GM19324 (cell line): ENCODE results near the gene COL6A3.

Experiments used
- ATAC-seq: cut with Tn5 transposase; IDR thresholded peaks from one replicate; pipeline ENCODE4 v1.9.1; 2021; ENCODE audit warnings: mild to moderate bottlenecking, moderate library complexity; ENCODE audit not compliant: unreplicated experiment, low FRiP score

COL6A3 gene, protein sequence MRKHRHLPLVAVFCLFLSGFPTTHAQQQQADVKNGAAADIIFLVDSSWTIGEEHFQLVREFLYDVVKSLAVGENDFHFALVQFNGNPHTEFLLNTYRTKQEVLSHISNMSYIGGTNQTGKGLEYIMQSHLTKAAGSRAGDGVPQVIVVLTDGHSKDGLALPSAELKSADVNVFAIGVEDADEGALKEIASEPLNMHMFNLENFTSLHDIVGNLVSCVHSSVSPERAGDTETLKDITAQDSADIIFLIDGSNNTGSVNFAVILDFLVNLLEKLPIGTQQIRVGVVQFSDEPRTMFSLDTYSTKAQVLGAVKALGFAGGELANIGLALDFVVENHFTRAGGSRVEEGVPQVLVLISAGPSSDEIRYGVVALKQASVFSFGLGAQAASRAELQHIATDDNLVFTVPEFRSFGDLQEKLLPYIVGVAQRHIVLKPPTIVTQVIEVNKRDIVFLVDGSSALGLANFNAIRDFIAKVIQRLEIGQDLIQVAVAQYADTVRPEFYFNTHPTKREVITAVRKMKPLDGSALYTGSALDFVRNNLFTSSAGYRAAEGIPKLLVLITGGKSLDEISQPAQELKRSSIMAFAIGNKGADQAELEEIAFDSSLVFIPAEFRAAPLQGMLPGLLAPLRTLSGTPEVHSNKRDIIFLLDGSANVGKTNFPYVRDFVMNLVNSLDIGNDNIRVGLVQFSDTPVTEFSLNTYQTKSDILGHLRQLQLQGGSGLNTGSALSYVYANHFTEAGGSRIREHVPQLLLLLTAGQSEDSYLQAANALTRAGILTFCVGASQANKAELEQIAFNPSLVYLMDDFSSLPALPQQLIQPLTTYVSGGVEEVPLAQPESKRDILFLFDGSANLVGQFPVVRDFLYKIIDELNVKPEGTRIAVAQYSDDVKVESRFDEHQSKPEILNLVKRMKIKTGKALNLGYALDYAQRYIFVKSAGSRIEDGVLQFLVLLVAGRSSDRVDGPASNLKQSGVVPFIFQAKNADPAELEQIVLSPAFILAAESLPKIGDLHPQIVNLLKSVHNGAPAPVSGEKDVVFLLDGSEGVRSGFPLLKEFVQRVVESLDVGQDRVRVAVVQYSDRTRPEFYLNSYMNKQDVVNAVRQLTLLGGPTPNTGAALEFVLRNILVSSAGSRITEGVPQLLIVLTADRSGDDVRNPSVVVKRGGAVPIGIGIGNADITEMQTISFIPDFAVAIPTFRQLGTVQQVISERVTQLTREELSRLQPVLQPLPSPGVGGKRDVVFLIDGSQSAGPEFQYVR (N-terminal part only)

DNA sequence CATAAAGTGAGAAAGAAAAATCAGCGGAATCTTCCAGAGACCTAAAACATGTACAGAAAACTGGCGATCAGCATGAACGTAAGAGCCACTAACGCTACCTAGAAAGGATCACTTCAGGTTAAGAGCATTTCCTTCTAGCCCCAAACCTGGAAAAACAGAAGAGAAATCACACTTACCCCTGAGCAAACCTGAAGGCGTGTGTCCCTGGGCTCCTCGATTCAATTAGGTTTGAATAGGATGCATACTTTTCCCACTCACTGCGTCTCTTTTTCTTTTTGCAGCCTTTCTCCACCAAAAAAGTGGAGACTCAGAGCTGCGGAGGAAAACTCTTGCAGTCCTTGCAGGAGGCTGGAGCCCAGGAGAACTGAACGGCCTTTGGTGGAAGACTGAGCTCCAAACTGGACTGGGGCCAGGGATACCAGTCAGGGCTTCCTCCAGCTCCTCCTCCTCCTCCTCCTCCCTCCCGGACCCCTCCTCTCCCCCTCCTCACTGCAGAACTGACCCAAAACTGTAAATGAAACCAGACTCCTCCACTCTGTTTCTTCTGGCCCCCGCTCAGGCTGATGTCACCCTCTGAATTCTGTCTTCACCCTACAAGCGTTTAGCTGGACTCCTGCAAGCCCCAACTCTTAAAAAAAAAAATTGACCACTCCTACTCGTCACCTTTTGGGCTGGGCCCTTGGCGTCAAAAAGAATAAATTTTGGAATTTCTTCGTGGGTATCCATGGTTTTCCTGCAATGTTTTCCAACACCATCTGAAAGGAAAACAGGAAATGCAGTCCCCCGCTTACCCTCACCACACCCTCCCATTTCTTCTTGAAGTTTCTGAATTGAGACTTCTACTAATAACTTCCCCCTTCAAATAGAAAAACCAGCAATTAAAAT lies at the start of gene COL6A3:
Gene COL6A3 (minus strand): TSS at position 388 of the 885 bp plus-strand sequence. CDS start 17,347 bp downstream, outside the sequence.
- no peak for ATAC-seq

DNA sequence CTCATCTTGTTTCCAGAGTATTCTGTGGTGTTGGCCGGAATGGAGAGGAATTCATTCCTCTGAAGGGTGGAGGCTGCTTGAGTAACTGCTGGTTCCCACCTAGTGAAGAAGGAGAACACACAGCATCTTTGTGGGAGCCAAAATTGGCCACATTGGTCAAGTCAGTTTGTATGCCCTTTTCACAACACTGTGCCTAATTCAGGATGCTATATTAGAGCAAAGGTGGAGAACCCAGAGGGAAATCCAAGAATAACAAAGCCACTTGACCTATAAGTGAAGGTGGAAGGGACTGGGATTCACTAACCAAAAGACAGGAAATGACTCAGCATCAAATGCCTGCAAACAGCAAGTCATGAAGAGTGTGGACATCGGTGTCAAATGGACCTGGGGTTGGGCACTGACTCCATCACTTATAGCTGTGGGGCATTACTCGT lies 45.8 kb upstream of the COL6A3 start:
- ATAC-seq: no peak

DNA sequence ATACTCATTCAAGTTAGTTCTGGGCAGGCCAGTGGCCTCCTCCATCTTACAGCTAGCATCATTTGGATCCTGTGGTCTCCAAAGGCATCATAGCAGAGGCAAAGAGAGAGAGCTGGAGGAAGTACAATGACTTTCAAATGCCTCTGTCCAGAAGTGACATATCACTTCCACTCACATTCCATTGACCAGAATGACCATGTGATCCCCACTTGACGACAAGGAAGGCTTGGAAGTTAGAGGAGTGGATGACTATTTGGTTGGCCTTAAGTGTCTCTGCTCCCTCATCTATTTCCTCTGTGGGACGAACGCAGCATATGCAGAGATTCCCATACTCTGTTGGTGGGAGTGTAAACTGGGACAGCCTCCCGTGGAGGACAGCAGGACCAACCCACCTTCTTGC lies 45.3 kb upstream of the COL6A3 start:
- ATAC-seq: no peak

DNA sequence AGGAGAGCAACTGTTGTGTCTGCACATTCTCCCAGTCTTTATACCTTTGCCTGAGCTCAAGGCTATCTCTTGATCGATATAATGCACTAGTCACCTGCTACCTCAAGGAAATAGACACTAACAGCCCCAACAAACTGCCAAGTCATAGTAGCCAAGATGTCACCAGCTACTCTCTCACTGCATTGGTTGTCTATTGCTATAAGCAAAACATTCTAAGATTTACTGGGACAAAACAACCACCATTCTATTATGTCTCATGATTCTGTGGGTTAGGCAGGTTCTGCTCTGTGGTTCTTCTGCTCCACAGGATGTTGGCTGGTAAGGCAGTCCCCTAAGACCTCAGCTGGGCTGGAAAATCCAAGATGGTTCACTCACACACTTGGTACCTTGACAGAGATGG lies 44.6 kb upstream of the COL6A3 start:
- ATAC-seq: no peak

DNA sequence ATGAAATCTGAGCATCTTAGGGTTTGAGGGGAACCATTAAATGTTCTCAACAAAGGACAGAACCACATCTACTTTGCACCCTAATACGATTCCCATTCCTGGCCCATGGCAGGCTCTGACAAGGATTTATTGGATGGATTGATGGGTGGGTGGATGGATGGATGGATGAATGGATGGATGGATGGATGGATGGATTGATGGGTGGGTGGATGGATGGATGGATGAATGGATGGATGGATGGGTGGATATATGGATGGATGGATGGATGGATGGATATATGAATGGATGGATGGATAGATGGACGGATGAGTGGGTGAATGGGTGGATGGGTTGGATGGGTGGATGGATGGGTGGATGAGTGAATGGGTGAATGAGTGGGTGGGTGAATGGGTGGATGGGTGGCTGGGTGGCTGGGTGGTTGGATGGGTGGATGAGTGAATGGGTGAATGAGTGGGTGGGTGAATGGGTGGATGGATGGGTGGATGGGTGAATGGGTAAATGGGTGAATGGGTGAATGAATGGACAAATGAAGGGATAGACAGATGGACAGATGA lies 43.5 kb upstream of the COL6A3 start:
- ATAC-seq: no peak

DNA sequence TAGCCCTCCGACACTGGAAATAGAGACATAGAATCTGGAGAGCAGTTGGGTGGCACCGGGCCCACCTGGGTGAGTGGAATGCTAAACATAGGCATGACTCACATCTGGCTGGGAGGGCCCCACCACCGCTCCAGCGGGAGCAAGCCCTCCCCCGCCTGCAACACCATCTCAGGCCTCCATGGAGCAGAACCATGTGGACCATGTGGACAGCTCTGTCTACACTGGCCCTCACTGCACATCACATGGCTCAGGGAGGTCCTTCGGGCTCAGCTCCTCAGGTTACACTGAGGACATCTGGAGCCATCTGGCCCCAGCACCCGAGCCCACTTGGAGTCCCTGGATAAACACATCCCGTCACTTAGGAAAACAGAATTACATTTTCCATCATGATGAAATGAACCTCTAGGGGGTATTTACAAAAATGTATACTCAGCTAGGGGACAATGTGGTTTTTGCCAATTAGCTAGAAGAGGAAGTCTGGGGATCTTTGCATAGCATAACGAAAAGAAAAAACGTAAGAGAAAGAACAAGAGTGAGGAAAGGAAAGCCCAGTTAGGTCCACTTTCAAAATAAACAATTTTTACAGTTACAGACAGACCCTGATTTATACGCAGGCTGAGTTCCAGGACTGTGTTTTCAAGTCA lies 42.4 kb upstream of the COL6A3 start:
- ATAC-seq: no peak

DNA sequence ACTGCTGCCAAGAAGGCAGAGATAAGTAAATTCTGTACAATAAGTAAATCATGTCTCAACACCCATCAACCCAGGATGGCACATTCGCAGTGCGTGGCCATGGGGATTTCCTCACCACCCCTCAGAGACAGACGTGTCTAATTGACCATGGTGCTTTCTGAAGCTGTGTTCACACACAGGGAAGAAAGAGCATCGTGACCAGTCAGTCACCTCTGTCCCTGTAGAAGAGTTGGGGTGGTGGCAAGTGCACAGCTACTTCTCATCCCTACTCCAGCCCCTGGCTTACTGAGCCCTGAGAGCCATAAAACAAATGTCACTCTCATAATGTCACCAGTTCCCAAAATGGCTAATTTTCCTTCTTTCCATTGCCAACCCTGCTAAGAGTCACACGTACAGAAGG lies 41.8 kb upstream of the COL6A3 start:
- no peak for ATAC-seq

DNA sequence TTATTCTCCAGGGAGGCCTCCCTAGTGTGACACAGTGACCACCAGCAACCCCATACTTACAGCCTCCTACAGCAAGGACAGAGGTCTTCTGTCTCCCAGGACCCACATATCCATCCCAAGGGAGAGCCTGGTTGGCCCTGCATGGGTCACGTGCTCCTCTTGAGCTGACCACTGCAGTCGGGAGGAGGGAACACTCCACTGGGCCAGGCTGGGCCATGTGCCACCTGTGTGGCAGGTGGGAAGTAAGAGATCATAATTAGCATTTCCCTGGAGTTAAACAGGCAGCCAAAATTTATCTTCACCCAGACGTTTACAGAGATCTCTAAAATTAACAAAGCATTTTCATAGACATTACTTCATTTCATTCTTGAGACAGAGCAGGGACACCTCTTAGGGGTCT lies 39.7 kb upstream of the COL6A3 start:
- no peak for ATAC-seq

DNA sequence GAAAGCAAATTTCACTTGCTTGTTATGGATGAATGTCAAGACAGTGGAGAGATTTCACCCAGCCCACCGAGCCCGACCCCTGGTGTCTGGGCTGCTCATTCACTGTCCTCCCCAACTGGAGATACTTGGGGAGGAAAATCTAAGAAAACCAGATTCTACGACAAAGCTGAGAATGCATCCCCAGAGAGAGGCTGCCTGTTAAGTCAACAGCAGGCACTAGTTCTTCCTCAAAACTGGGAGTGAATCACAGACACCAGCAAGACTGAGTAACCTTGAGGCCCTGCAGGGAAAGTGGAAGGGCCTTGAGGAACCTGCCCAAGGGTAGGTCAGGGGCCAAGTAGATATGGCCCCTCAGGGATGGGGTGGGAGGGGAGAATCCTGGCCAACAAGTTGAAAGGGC lies 38.9 kb upstream of the COL6A3 start:
- ATAC-seq: no peak

DNA sequence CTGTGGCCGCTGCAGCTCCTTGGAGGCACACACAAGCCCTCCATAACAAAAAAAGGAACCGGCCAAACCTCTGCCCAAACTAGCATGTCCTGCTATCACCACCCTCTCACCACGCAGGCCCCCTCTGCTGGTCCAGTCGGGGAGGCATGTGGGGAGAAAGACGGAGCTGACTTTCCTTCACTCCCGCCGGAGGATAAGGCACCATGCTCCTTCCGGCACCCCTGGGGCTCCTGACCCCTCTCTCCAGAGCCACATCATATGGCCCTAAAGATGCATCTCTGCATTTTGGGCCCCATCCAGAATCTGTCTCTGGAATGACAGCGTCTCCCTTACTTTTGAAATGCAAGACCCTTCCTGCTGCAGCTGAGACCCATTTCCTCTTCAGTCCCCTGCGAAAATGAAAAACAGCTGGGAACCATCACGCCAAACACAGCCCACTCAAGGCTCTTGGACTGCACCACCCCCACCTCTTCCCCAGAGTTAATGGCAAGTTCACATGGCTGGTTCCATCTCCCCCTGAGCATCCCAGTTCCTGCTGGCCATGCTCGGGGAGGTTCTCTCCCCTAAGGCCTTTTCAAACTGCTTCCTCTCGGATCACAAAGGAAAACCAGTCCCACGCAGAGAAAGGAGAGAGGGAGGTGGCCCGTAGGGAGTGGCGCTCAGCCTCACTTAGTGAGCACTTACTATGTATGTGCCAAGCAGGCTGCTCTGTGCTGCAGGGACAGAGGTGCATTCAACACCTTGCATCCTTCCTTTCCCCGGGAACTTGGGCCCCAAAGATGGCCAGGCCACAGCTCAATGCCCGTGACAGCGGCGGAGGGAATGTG lies 37.9 kb upstream of the COL6A3 start:
- no peak for ATAC-seq

DNA sequence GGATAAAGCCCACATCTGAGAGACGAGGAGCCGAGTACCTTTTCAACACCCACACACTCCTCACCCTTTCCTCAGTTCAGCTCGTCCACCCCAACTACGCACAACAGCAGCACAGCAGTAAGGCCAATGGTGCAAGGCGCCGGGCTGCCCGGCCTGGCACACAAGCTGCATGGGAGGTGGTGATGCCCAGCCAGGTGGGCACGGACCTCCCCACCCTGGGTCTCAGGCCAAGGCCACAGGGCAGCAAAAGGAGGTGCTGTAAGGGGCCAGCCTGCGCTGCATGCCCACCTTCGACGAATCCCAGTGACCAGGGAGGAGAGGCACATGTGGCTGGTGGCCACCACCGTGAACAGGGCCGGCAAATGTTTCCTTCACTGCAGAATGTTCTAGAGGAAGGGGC lies 36.6 kb upstream of the COL6A3 start:
- ATAC-seq: no peak

DNA sequence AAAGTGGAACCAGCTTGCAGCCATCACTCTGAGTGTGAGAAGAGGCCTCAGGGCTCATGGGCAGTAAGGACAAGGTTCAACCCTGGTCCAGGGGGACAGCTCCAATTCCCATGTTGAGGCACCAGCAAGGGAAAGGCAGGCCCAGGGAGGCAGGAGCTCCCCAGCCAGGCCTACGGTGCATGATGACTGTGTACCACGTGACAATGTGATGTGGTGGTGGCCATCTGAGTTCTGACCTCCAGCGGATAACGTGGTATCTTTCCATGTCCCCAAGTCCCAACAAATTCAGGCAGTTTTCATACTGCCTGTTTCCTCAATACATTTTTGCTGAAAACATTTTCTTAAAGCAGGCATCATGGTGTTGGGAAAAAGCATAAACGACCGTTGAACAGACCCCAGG lies 36.1 kb upstream of the COL6A3 start:
- ATAC-seq: no peak

DNA sequence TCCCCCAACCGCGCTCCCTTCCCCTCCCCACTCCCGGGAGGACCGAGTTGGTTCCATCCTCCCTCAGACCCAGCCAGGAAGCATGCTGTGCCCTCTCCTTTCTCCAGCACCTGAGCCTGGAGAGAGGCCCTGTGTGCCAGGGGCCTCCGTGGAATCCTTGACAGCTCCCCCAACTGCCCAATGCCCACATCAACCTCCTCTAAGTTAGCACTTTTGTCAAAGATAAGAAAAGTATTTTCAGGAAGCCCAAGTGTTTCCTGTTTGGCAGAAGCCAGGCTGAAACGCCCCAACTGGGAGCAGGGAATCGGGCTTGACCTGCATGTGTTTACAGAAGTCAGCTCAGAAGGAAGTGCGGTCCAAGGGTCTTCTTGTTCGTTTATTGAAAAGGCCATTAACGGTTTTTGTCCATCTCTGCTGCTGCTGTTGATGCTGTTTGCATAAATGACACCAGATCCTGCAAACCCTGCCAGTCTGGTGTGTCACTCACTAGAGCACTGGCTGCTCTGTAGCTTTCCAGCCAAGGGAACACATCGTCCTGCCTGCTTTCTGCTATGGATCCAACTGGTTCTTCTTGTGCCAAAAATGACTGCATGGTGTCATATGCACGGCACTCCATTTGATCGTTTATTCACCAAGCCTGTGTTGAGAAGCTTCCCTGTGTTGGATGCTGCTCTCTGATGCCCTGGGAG lies 35.4 kb upstream of the COL6A3 start:
- no peak for ATAC-seq

DNA sequence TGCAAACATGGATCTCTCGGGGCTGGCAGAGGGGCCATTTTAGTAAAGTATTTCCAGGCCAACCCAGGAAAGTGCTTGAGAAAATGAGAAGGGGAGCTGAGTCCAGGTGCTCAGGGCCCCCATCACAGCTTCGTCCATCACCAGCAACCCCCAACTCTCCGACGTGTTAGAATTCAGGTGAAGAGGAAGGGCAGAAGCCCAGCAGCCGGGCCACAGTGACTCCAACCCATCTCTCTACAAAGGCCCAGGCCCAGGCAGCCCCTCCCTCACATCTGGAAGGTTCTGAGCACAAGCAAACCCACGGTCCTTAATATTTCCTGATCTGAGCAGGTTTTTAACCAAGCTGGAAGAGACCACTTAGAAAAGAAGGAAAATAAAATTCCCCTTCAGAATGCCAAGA lies 34.7 kb upstream of the COL6A3 start:
- ATAC-seq: no peak

DNA sequence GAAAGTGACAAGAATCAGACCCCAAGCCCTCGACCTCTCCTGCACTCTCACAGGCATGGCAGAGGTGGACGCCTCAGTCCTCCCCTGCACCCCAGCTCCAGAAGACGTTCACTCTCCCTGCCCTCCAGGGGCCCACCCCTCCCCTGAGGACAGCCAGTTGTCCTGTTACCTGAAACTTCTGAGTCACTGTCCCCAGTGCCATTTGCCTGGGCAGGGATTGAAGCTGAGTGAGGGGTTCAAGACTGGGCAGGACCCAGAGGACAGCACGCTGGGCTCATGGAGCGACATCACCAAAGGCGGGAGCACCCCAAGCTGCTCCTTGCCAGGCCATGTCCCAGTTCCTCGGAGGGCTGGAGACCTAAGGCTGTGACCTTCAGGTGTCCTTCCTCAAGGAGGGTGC lies 34.2 kb upstream of the COL6A3 start:
- ATAC-seq: no peak

DNA sequence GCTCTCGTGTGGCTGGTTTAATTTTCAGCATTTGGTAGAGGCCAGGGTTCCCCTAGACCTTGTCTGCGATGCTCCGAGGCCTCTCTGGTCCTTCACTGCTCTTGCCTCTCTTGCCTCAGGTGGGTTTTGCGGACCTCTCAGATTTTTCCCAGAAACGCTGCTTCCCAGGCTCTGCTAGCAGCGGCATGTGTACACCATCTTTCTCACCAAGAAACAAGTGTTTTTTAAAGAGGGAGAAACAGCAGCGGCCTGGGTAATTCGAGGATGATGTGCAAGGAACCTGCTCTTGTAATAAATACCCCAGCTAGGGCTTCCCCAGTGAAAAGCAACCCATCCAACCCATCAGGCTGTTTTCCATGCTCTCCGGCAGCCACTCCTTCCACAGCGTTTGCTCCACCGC lies 33.5 kb upstream of the COL6A3 start:
- no peak for ATAC-seq

DNA sequence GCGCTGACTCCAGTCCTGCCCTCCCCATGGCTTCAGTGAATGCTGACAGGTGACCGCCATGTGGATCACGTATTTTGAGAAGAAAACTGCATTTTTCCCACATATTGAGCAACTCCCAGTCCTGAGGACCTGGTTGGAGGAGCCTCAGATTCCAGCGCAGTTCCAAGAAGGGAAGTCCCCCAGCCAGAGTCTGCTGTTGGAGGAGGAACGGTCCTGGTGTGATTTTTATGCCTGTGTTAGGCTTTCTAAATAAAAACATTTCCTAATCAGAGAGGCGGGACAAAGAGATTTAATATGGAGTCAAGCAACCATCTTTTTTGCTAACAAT lies 32.3 kb upstream of the COL6A3 start:
- ATAC-seq: no peak
